GM13976 (cell line): ENCODE results near the gene SH2D6.
"Not testable (repeated sequence)": the region's sequence is repeated elsewhere in the genome, so short reads cannot be mapped to it uniquely, and the experiment has no call there.

Experiments used
- DNase-seq: peaks from one replicate; pipeline ENCODE4 v3.0.0; 2012; ENCODE audit warnings: low spot score
- CTCF ChIP-seq: IDR thresholded peaks from 2 replicates; pipeline ENCODE4 v1.5.1; 2012; ENCODE audit warnings: borderline replicate concordance, mild to moderate bottlenecking; ENCODE audit not compliant: insufficient read depth; ENCODE audit errors: extremely low read depth, missing control alignments, control extremely low read depth
- in situ Hi-C: fragments of 300-500 bp; cut with MboI; formaldehyde crosslinking; loops from one replicate; pipeline ENCODE4 v1.12.0; 2022; ENCODE audit warnings: low sequenced_read_pairs, mixed read lengths, inconsistent platforms; ENCODE audit not compliant: unreplicated experiment

Gene SH2D6

DNA sequence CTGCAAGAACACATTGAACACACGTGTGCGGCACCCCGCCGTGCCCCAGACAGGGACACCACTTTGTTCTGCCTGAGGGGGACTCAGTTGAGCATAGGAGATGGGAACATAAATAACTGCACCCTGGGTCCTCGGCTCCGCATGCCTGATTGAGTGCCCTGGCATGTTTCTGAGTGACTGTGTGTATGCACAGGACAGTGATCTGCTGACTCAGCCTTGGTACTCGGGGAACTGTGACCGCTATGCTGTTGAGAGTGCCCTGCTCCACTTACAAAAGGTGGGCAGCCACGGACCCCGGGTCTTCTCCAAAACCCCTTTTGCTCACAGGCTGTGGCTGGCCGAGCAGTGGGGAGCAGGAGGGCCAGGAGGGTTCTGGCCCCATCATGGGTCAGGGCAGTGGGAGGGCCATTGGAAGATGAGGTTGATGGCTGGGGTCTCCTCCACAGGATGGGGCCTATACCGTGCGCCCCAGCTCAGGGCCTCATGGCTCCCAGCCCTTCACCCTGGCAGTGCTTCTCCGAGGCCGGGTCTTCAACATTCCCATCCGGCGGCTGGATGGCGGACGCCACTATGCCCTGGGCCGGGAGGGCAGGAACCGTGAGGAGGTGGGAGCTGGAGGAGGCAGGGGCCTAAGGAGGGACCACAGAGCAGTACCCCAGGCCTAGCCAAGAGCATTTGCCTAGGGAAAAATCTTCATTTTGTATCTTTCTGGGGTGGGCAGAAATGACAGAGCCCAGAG is 16.9 kb downstream of the SH2D6 start:
- DNase-seq: no peak
- in situ Hi-C loops: no loop called here
- no peak for TF ChIP-seq CTCF

GRCh38 chr2:85435981-85436835 is 17.7 kb downstream of the SH2D6 start:
- no peak for DNase-seq
- no peak for TF ChIP-seq CTCF
- in situ Hi-C loops: no loop called here

DNA sequence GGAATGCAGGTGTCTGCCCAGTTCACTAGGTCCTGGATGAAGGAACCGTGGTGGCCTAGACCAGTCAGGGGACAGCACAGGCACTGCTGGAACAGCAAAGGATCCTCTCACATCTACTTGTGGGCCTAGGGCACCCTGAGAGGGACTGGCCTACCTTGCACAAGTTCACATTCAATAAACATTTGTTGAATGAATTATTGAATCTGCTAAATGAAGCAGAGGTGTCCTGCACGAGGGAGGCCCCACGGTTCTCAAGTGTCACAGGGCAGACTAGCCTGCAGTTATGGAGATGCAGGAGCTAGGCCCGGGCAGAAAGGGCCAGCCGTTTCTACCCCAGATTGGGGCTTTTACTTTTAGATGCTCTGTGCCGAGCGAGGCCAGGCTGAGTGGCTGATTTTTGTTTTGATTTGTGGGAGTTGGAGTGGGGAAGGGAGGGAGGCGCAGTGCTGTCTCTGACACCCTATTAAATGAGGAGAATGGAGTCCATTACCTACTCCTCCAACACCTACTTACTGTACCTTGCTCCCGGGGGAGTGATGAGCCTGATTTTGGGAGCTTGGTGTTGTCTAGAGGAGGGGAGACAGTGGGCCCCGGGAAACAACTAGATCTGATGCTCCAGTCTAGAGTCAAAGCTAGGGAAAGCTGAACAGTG is 18.4 kb downstream of the SH2D6 start:
- TF ChIP-seq CTCF: no peak
- in situ Hi-C loops: no loop called here
- no peak for DNase-seq

- TF ChIP-seq CTCF: no peak
- peak; percentile 90 for DNase-seq
- in situ Hi-C loops: no loop called here
Observed at GRCh38 chr2:85437488-85438200, 19.1 kb downstream of the SH2D6 start.

GRCh38 chr2:85438201-85439024 is 19.9 kb downstream of the SH2D6 start:
- DNase-seq: no peak
- in situ Hi-C loops: no loop called here
- TF ChIP-seq CTCF: no peak

DNA sequence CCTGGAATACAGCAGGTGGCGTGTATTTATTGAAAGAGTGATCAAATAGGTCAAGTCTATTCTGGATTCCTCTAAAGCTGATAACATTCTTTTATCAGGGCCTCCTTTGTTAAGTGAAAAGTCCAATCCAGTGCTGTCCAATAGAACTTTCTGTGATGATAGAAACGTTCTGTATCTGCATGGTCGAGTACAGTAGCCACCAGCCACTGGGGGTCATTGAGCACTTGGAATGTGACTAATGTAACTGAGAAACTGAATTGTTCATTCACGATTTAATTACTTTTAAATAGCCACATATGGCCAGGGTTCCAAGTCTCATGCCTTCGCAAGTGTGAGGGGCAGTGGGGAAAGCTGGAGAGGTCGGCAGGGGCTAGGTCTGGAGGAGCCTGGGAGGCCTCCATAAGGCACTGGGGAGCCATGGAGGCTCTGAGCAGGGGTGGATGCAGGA is 20.5 kb downstream of the SH2D6 start:
- DNase-seq: no peak
- in situ Hi-C loops: no loop called here
- no peak for TF ChIP-seq CTCF

GRCh38 chr2:85439569-85439968 is 21.1 kb downstream of the SH2D6 start:
- DNase-seq, in situ Hi-C loops: not testable (repeated sequence)
